LNCAP (cell line): ENCODE measurements around the gene CRMP1.

ENCODE experiments used
- CTCF ChIP-seq: fragments of 450-650 bp; IDR thresholded peaks from 2 replicates; pipeline ENCODE4 v1.5.1; 2017; ENCODE audit warnings: mild to moderate bottlenecking

Gene CRMP1

DNA sequence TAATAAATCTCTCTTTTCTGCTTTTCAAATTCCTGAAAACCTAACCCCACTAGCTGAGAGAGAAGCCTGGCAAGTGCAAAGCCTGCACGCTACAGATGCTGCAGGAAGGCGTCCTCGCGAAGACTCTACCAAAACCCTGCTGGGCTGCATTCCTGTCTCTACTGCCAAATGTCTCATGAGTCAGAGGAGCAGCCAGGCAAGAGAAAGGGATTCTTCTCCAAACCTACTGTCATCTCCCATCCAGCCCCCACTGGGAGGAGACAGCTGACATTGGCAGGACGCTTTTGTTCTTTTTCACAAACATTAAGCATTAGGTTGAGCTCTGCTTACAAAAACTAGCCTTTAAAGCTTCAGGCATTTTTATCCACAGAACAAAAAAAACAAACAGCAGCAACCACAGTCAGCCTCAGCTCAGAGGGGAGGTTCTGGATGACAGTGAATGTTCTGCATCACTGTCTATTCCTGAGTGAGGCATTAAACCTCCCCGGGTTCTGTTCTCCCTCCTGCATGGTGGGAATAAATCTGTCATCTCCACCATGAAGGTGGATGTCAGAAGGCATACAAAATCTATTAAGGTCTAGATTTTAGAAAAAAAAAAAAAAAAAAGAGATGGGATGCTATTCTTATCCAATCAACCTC, 18.0 kb downstream of the CRMP1 start:
- TF ChIP-seq CTCF, result no peak

GRCh38 chr4:5870701-5871100, 22.2 kb downstream of the CRMP1 start:
- TF ChIP-seq CTCF, result no peak

GRCh38 chr4:5869966-5870619, 22.8 kb downstream of the CRMP1 start:
- TF ChIP-seq CTCF, result no peak

- TF ChIP-seq CTCF, result no peak
These were observed 25.0 kb downstream of the CRMP1 start for GRCh38 chr4:5867866-5868265.

DNA sequence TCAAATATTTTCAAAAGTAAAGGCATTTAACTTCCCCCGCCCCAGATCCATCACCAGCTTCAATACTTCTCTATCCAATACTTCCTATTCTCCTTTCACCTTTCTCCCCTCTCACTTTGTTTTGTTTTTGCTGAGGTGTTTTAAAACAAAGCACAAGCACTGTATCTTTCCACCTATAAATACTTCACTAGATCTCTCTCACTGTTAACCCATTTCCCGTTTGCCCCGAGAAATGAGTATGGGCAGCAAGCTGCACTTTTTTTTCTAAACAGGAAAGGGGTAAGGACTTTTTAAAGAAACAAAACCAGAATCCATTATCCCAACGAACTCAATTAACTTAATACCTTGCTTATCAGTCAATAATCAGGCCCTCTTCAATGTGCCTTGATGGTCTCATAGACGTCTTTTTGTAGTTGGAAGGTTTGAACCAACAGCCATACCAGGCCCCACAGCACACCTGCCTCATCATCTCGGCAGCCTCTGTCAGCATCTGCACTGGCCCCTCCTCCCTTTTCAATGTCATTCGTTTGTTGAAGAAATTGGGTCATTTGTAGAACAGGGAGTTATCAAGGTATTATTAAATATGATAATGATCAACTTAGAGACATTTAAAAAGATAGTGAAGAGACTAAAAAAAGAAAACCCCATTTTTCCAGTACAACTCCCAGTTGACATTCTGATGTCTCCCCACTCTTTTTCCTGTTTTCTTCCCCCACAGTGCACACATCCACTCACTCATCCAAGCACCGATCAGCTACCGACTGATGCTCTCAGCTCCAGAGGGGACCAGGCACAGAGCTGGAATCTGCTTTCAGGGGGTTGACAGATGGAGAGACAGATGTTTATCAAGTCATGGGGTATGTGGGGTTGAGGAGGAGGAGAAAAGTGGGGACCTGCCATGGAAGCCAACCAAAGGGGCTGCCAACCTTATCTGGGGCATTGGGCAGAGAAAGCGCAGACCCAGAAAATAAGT, 25.8 kb downstream of the CRMP1 start:
- TF ChIP-seq CTCF, result no peak

GRCh38 chr4:5865896-5866599, 26.8 kb downstream of the CRMP1 start:
- TF ChIP-seq CTCF, result no peak

DNA sequence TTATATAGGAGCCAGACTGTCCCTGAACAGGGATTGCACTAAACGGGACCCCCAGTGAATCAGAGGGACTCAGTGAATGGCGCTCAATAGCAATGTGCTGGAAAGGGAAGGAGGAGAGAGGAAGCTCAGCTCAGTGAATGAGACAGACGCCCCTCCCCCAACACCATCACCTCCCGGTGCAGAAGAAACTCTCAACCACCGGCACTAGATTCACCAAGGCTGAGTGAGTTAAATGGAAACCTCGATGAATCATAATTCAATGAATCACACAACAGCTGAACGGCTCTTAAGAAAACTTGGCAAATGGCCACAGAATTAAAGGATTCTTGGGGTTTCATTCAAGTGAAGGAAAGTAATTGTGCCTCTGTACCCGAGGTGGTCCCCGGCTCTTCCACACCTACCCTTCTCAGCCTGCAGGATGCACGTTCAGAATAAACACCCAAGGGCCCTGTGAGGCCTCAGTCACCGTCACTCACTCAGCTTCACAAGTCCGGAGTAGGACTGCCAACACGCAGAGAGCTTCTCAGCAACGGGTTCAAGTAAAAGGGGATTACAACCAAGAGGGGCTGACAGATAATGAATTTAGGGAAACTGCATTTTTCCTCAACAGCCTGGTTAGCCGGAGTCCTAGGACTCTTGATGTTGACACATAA, 29.3 kb downstream of the CRMP1 start:
- no peak for TF ChIP-seq CTCF
